Measurements from ENCODE around the gene ATXN2.
"Not testable (repeated sequence)": the region's sequence is repeated elsewhere in the genome, so short reads cannot be mapped to it uniquely, and the experiment has no call there.

ATXN2 gene

GRCh38 chr12:111570084-111570961 is 28.8 kb downstream of the ATXN2 start:
- peak; percentile 30 for DNase-seq (ENCODE audit: low read depth)

- DNase-seq (ENCODE audit: low read depth) = no peak
These were observed 29.6 kb downstream of the ATXN2 start for GRCh38 chr12:111569363-111570083.

GRCh38 chr12:111560844-111561243 is 38.3 kb downstream of the ATXN2 start:
- DNase-seq (ENCODE audit: low read depth) = not testable (repeated sequence)

GRCh38 chr12:111558107-111558376 is 41.1 kb downstream of the ATXN2 start:
- no peak for DNase-seq (ENCODE audit: low read depth)

- DNase-seq (ENCODE audit: low read depth) = no peak
These were observed 41.6 kb downstream of the ATXN2 start for GRCh38 chr12:111557271-111558106.

- no peak for DNase-seq (ENCODE audit: low read depth)
These were observed 42.4 kb downstream of the ATXN2 start for GRCh38 chr12:111556676-111557075.

GRCh38 chr12:111555313-111555712 is 43.8 kb downstream of the ATXN2 start:
- DNase-seq (ENCODE audit: low read depth) = not testable (repeated sequence)

GRCh38 chr12:111546758-111547383 is 52.2 kb downstream of the ATXN2 start:
- no peak for DNase-seq (ENCODE audit: low read depth)

GRCh38 chr12:111546171-111546570 is 52.9 kb downstream of the ATXN2 start:
- no peak for DNase-seq (ENCODE audit: low read depth)

GRCh38 chr12:111544032-111544431 is 55.1 kb downstream of the ATXN2 start:
- DNase-seq (ENCODE audit: low read depth) = no peak

- DNase-seq (ENCODE audit: low read depth) = no peak
These were observed 66.4 kb downstream of the ATXN2 start for GRCh38 chr12:111532751-111533150.

- DNase-seq (ENCODE audit: low read depth) = peak; percentile 21
These were observed 69.4 kb downstream of the ATXN2 start for GRCh38 chr12:111529424-111530368.

GRCh38 chr12:111523587-111524167 is 75.4 kb downstream of the ATXN2 start:
- DNase-seq (ENCODE audit: low read depth) = no peak

- no peak for DNase-seq (ENCODE audit: low read depth)
These were observed 77.3 kb downstream of the ATXN2 start for GRCh38 chr12:111521801-111522200.

GRCh38 chr12:111519937-111520336 is 79.2 kb downstream of the ATXN2 start:
- DNase-seq (ENCODE audit: low read depth) = no peak

- no peak for DNase-seq (ENCODE audit: low read depth)
These were observed 80.0 kb downstream of the ATXN2 start for GRCh38 chr12:111519083-111519482.

- DNase-seq (ENCODE audit: low read depth) = not testable (repeated sequence)
These were observed 91.4 kb downstream of the ATXN2 start for GRCh38 chr12:111507719-111508118.

- not testable (repeated sequence) for DNase-seq (ENCODE audit: low read depth)
These were observed 91.9 kb downstream of the ATXN2 start for GRCh38 chr12:111507258-111507657.

GRCh38 chr12:111506260-111506659 is 92.9 kb downstream of the ATXN2 start:
- DNase-seq (ENCODE audit: low read depth) = no peak

GRCh38 chr12:111505601-111506036 is 93.5 kb downstream of the ATXN2 start:
- DNase-seq (ENCODE audit: low read depth) = no peak
